ENCODE data around the gene GSX1. TPM values are rescaled to one million over a fixed set of nuclear protein-coding genes. Genes with fewer than 3 reads are reported as not detected.

The GSX1 gene
- total RNA-seq, 2 donors from 2014 or later: not detected

- intact Hi-C loops (cut with DNase I): loop anchor here (10.0 kb wide), 1 partner anchor 879 kb away; no protein-coding TSS in a partner anchor
- H3K4me1 ChIP-seq (replicated peaks): no peaks in the 10 kb centered on the region
- no peak for TF ChIP-seq POLR2AphosphoS5 (IDR thresholded peaks at IDR 0.05)
- no peak for TF ChIP-seq CTCF (IDR thresholded peaks at IDR 0.05)
- TF ChIP-seq POLR2A (IDR thresholded peaks at IDR 0.05): no peak
- no peaks in the 10 kb centered on the region for H3K36me3 ChIP-seq
- no peak overlapping the region for H3K27ac ChIP-seq
- H3K27me3 ChIP-seq (replicated peaks; ENCODE audit: insufficient read depth): peaks cover 28% of the 10 kb centered on the region
- 5% methylated on average over 3 of the region's 3 CpGs for WGBS
- no peak for DNase-seq (ENCODE audit: low spot score)
- no peaks in the 10 kb centered on the region for H3K9me3 ChIP-seq
- H3K4me3 ChIP-seq: no peak overlapping the region
Measured at GRCh38 chr13:27824121-27824520, 31.8 kb downstream of the GSX1 start.

- DNase-seq (ENCODE audit: low spot score): no peak
- Histone ChIP-seq H3K9me3 (no peaks in the 10 kb centered on the region), H3K36me3 (no peaks in the 10 kb centered on the region), H3K4me3 (no peak overlapping the region), H3K27me3 (replicated peaks; ENCODE audit: insufficient read depth) (peaks cover 29% of the 10 kb centered on the region), H3K4me1 (replicated peaks) (no peaks in the 10 kb centered on the region), H3K27ac (no peak overlapping the region)
- intact Hi-C loops (cut with DNase I): loop anchor here (5.0 to 10.0 kb wide), 2 partner anchors 453 to 880 kb away; no protein-coding TSS in a partner anchor
- WGBS: 15% methylated on average over 5 of the region's 5 CpGs
- TF ChIP-seq POLR2A (IDR thresholded peaks at IDR 0.05) (no peak), POLR2AphosphoS5 (IDR thresholded peaks at IDR 0.05) (no peak), CTCF (IDR thresholded peaks at IDR 0.05) (no peak)
Measured at GRCh38 chr13:27825072-27825471, 32.8 kb downstream of the GSX1 start.

DNA sequence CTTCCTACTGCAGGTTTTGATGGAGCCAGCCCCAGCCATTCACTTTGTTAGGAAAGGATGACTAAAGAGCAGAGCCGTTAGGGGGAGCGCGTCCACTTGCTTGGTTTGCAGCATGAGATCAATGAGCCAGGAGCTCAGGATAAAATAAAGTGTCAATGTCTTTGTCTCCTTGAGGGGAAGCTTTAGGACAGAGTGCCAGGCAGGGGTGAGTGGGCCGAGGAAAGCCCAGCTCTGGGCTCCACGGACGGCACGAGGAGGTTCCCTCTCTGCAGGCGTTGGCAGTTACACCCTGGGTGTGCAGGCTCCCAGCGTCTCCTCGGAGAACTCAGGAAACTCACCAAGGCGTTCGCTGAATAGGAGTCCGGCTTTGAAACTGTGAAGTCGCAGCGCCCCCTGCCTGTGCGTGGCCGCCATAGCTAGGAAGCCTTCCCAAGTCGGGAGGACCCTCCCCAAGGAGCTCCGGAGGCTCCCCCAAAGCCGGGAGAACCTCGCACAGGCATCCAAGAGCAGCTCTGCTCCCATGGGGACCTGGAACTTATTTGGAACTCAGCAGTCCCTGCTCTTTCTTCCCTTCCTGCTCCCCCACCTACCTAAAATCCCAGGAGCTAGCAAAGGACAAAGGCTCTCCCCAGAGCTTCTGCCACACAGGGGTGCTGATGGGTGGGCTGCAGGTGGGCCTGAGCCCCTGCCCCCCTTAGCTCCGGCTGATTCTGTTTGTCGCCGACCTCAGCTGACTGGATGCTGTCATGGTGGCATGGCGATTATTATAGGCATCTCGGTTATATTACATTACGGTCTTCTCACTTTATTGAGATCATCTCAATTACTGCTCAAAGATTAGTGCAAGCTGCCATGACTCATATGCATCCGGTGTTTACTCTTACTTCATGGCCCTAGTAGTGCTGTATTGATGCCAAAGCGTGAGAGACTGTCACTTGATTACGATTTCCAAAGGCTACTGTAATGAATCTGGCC, 34.4 kb downstream of the GSX1 start:
- WGBS: 8% methylated on average over 29 of the region's 30 CpGs
- Histone ChIP-seq H3K27me3 (replicated peaks; ENCODE audit: insufficient read depth) (peaks cover 17% of the 10 kb centered on the region), H3K27ac (no peak overlapping the region), H3K4me1 (replicated peaks) (no peaks in the 10 kb centered on the region), H3K9me3 (no peaks in the 10 kb centered on the region), H3K36me3 (no peaks in the 10 kb centered on the region), H3K4me3 (no peak overlapping the region)
- DNase-seq (ENCODE audit: low spot score): peak; percentile 74
- TF ChIP-seq POLR2A (IDR thresholded peaks at IDR 0.05): no peak
- peak; percentile 82 to 92 (median 92) for TF ChIP-seq CTCF (IDR thresholded peaks at IDR 0.05)
- TF ChIP-seq POLR2AphosphoS5 (IDR thresholded peaks at IDR 0.05): peak; percentile 25
- intact Hi-C loops (cut with DNase I): loop anchor here (1.0 to 10.0 kb wide), 3 partner anchors 294 to 882 kb away; no protein-coding TSS in a partner anchor

DNA sequence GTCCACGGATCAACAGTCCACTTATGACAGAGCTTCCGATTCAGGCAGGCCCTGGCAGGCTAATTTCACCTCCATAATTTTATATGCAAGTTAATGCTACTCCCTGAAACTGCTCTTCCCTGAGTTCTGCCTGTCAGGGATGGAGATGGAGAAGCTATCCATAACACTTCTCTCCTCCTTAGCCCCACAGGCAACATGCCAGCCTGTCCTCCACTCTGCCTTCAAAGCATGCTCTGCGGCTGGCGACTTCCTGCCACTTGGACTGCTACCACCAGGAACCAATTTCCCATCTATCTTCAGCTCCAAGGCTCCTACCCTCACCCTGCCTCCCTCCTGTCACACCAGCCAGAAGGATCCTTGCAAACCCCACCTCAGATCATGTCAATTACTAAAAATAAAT, 35.4 kb downstream of the GSX1 start:
- TF ChIP-seq POLR2A (IDR thresholded peaks at IDR 0.05) (no peak), POLR2AphosphoS5 (IDR thresholded peaks at IDR 0.05) (no peak), CTCF (IDR thresholded peaks at IDR 0.05) (no peak)
- H3K27me3 ChIP-seq (replicated peaks; ENCODE audit: insufficient read depth): peaks cover 7% of the 10 kb centered on the region
- DNase-seq (ENCODE audit: low spot score): no peak
- no peaks in the 10 kb centered on the region for H3K4me1 ChIP-seq (replicated peaks)
- no peaks in the 10 kb centered on the region for H3K9me3 ChIP-seq
- no peak overlapping the region for H3K4me3 ChIP-seq
- H3K27ac ChIP-seq: no peak overlapping the region
- intact Hi-C loops (cut with DNase I): loop anchor here (5.0 to 10.0 kb wide), 2 partner anchors 455 to 883 kb away; no protein-coding TSS in a partner anchor
- 55% methylated on average over 4 of the region's 4 CpGs for WGBS
- no peaks in the 10 kb centered on the region for H3K36me3 ChIP-seq
